ENCODE measurements around the gene CHTF8. TPM values are rescaled to one million over a fixed set of nuclear protein-coding genes. Genes with fewer than 3 reads are reported as not detected.

The CHTF8 gene
- total RNA-seq, 2 donors from 2014 or later, result 118 to 133 TPM

GRCh38 chr16:69114976-69115355, 17.4 kb downstream of the CHTF8 start:
- H3K36me3 Mint-ChIP-seq, result no peaks in the 10 kb centered on the region
- no peaks in the 10 kb centered on the region for H3K27me3 Mint-ChIP-seq
- ATAC-seq, result no peak
- DNase-seq (ENCODE audit: low spot score), result no peak
- H3K4me3 Mint-ChIP-seq, result no peak overlapping the region
- H3K27ac Mint-ChIP-seq, result no peak overlapping the region
- peaks cover 0 to 3% of the 10 kb centered on the region in 2 donors for H3K4me1 Mint-ChIP-seq (ENCODE audit: low read depth in 2 of 2)
- H3K9me3 Mint-ChIP-seq, result no peaks in the 10 kb centered on the region

- Mint-ChIP-seq H3K36me3 (no peaks in the 10 kb centered on the region), H3K27me3 (no peaks in the 10 kb centered on the region), H3K4me1 (ENCODE audit: low read depth in 2 of 2) (peaks cover 0 to 3% of the 10 kb centered on the region in 2 donors), H3K27ac (no peak overlapping the region), H3K4me3 (no peak overlapping the region), H3K9me3 (no peaks in the 10 kb centered on the region)
- ATAC-seq, result no peak
- no peak for DNase-seq (ENCODE audit: low spot score)
Measured at GRCh38 chr16:69114346-69114975, 17.9 kb downstream of the CHTF8 start.

GRCh38 chr16:69113216-69113615, 19.2 kb downstream of the CHTF8 start:
- Mint-ChIP-seq H3K27ac (no peak overlapping the region), H3K4me3 (no peak overlapping the region), H3K4me1 (ENCODE audit: low read depth in 2 of 2) (peaks cover 0 to 3% of the 10 kb centered on the region in 2 donors), H3K36me3 (no peaks in the 10 kb centered on the region), H3K9me3 (no peaks in the 10 kb centered on the region), H3K27me3 (peaks cover 0 to 4% of the 10 kb centered on the region in 2 donors)
- DNase-seq (ENCODE audit: low spot score) (no peak), ATAC-seq (no peak)

GRCh38 chr16:69112285-69113129, 19.9 kb downstream of the CHTF8 start:
- H3K4me1 Mint-ChIP-seq (ENCODE audit: low read depth in 2 of 2), result peaks cover 0 to 3% of the 10 kb centered on the region in 2 donors
- peak; percentile 68 for DNase-seq (ENCODE audit: low spot score)
- no peaks in the 10 kb centered on the region for H3K9me3 Mint-ChIP-seq
- no peak overlapping the region for H3K27ac Mint-ChIP-seq
- H3K4me3 Mint-ChIP-seq, result no peak overlapping the region
- H3K27me3 Mint-ChIP-seq, result peaks cover 0 to 8% of the 10 kb centered on the region in 2 donors
- no peaks in the 10 kb centered on the region for H3K36me3 Mint-ChIP-seq
- peak; percentile 72 to 76 for ATAC-seq

- Mint-ChIP-seq H3K4me1 (ENCODE audit: low read depth in 2 of 2) (peaks cover 0 to 7% of the 10 kb centered on the region in 2 donors), H3K9me3 (no peaks in the 10 kb centered on the region), H3K27ac (no peak overlapping the region), H3K27me3 (peaks cover 0 to 12% of the 10 kb centered on the region in 2 donors), H3K36me3 (no peaks in the 10 kb centered on the region), H3K4me3 (no peak overlapping the region)
- ATAC-seq (no peak), DNase-seq (ENCODE audit: low spot score) (no peak)
Measured at GRCh38 chr16:69111876-69112230, 20.5 kb downstream of the CHTF8 start.

- Mint-ChIP-seq H3K4me3 (no peak overlapping the region), H3K27me3 (peaks cover 0 to 14% of the 10 kb centered on the region in 2 donors), H3K4me1 (ENCODE audit: low read depth in 2 of 2) (peaks cover 0 to 8% of the 10 kb centered on the region in 2 donors), H3K27ac (no peak overlapping the region), H3K36me3 (no peaks in the 10 kb centered on the region), H3K9me3 (no peaks in the 10 kb centered on the region)
- ATAC-seq, result no peak
- DNase-seq (ENCODE audit: low spot score), result no peak
Measured at GRCh38 chr16:69111216-69111875, 21.0 kb downstream of the CHTF8 start.

GRCh38 chr16:69110406-69110805, 22.0 kb downstream of the CHTF8 start:
- Mint-ChIP-seq H3K9me3 (no peaks in the 10 kb centered on the region), H3K4me3 (no peak overlapping the region), H3K36me3 (no peaks in the 10 kb centered on the region), H3K27me3 (peaks cover 4 to 18% of the 10 kb centered on the region in 2 donors), H3K4me1 (ENCODE audit: low read depth in 2 of 2) (peaks cover 4 to 13% of the 10 kb centered on the region in 2 donors), H3K27ac (no peak overlapping the region)
- no peak for DNase-seq (ENCODE audit: low spot score)
- ATAC-seq, result no peak

GRCh38 chr16:69109486-69110270, 22.7 kb downstream of the CHTF8 start:
- Mint-ChIP-seq H3K4me1 (ENCODE audit: low read depth in 2 of 2) (peaks cover 6 to 17% of the 10 kb centered on the region in 2 donors), H3K9me3 (no peaks in the 10 kb centered on the region), H3K27me3 (peaks cover 11 to 22% of the 10 kb centered on the region in 2 donors), H3K36me3 (no peaks in the 10 kb centered on the region), H3K4me3 (no peak overlapping the region), H3K27ac (no peak overlapping the region)
- ATAC-seq (no peak), DNase-seq (ENCODE audit: low spot score) (no peak)

GRCh38 chr16:69108905-69109252, 23.5 kb downstream of the CHTF8 start:
- Mint-ChIP-seq H3K27ac (no peak overlapping the region), H3K4me3 (no peak overlapping the region), H3K27me3 (peaks cover 15 to 24% of the 10 kb centered on the region in 2 donors), H3K9me3 (no peaks in the 10 kb centered on the region), H3K36me3 (no peaks in the 10 kb centered on the region), H3K4me1 (ENCODE audit: low read depth in 2 of 2) (peaks cover 6 to 19% of the 10 kb centered on the region in 2 donors)
- DNase-seq (ENCODE audit: low spot score) (no peak), ATAC-seq (no peak)

GRCh38 chr16:69108064-69108904, 24.1 kb downstream of the CHTF8 start:
- Mint-ChIP-seq H3K36me3 (no peaks in the 10 kb centered on the region), H3K9me3 (no peaks in the 10 kb centered on the region), H3K27ac (no peak overlapping the region)

GRCh38 chr16:69107316-69107962, 24.9 kb downstream of the CHTF8 start:
- DNase-seq (ENCODE audit: low spot score) (no peak), ATAC-seq (no peak)
- Mint-ChIP-seq H3K36me3 (no peaks in the 10 kb centered on the region), H3K9me3 (no peaks in the 10 kb centered on the region), H3K27ac (no peak overlapping the region), H3K4me3 (peak overlapping the region; percentile 41), H3K4me1 (ENCODE audit: low read depth in 2 of 2) (peaks cover 6 to 16% of the 10 kb centered on the region in 2 donors), H3K27me3 (peaks cover 22 to 30% of the 10 kb centered on the region in 2 donors)

More at GRCh38 chr16:69108064-69108904, 24.1 kb downstream of the CHTF8 start:
- no peak for ATAC-seq
- DNase-seq (ENCODE audit: low spot score), result no peak
- peaks cover 16 to 27% of the 10 kb centered on the region in 2 donors for H3K27me3 Mint-ChIP-seq
- peaks cover 6 to 19% of the 10 kb centered on the region in 2 donors for H3K4me1 Mint-ChIP-seq (ENCODE audit: low read depth in 2 of 2)
- no peak overlapping the region for H3K4me3 Mint-ChIP-seq

- Mint-ChIP-seq H3K27ac (no peak overlapping the region), H3K27me3 (peaks cover 23 to 30% of the 10 kb centered on the region in 2 donors), H3K36me3 (no peaks in the 10 kb centered on the region), H3K9me3 (no peaks in the 10 kb centered on the region), H3K4me3 (peak overlapping the region; percentile 41), H3K4me1 (ENCODE audit: low read depth in 2 of 2) (peaks cover 6 to 16% of the 10 kb centered on the region in 2 donors)
- DNase-seq (ENCODE audit: low spot score), result no peak
- ATAC-seq, result no peak
Measured at GRCh38 chr16:69106491-69107315, 25.7 kb downstream of the CHTF8 start.

Measured in natural killer cell treated with Interleukin-12 subunit alpha and Interleukin-12 subunit beta and Interleukin-15 and Interleukin-18, amount 100 ng/mL, for 72 hours (primary cell).